Astrocyte (in vitro differentiated cells and primary cell): ENCODE results near the gene TUBB4B. TPM values are rescaled to one million over a fixed set of nuclear protein-coding genes. Genes with fewer than 3 reads are reported as not detected.

Experiments
- DNase-seq: peaks from one replicate; pipeline ENCODE4 v3.0.0-alpha.2; 2010; ENCODE audit warnings: low read depth
- FAIRE-seq: peaks from 2 replicates; lab custom pipeline; 2011; peaks lifted over from hg19 to GRCh38; lab: Jason Lieb, UNC
- H2AFZ ChIP-seq: 2 replicates; pipeline ENCODE4 v1.6.0; 2012; ENCODE audit warnings: low read depth, low read length, inconsistent platforms
- H3K27ac ChIP-seq: 2 replicates; pipeline ENCODE4 v1.5.1; 2011; ENCODE audit warnings: low read depth, low read length, inconsistent platforms
- H3K27me3 ChIP-seq: 2 replicates; pipeline ENCODE4 v1.6.0; 2011; ENCODE audit warnings: low read length, inconsistent platforms; ENCODE audit not compliant: insufficient read depth
- H3K36me3 ChIP-seq: 2 replicates; pipeline ENCODE4 v1.5.1; 2011; ENCODE audit warnings: low read length, inconsistent platforms; ENCODE audit not compliant: insufficient read depth
- H3K4me1 ChIP-seq: 2 replicates; pipeline ENCODE4 v1.5.1; 2011; ENCODE audit warnings: low read length, inconsistent platforms; ENCODE audit not compliant: insufficient read depth
- H3K4me2 ChIP-seq: 2 replicates; pipeline ENCODE4 v1.6.0; 2012; ENCODE audit warnings: low read length, inconsistent platforms
- H3K4me3 ChIP-seq: 2 replicates; pipeline ENCODE4 v1.5.1; 2011; ENCODE audit warnings: low read depth, mild to moderate bottlenecking, low read length, inconsistent platforms; ENCODE audit not compliant: insufficient read depth
- H3K79me2 ChIP-seq: 2 replicates; pipeline ENCODE4 v1.6.0; 2012; ENCODE audit warnings: mild to moderate bottlenecking, low read length, inconsistent platforms; ENCODE audit not compliant: insufficient read depth
- H3K9ac ChIP-seq: 2 replicates; pipeline ENCODE4 v1.6.0; 2012; ENCODE audit warnings: mild to moderate bottlenecking, low read length, inconsistent platforms
- H3K9me3 ChIP-seq: 2 replicates; pipeline ENCODE4 v1.5.1; 2012; ENCODE audit warnings: low read depth, mild to moderate bottlenecking, low read length, inconsistent platforms; ENCODE audit not compliant: insufficient read depth
- H4K20me1 ChIP-seq: 2 replicates; pipeline ENCODE4 v1.6.0; 2012; ENCODE audit warnings: low read length, inconsistent platforms; ENCODE audit not compliant: insufficient read depth
- H3K27ac Mint-ChIP-seq: one replicate; pipeline ENCODE4 v1.8.0; 2021; ENCODE audit warnings: mild to moderate bottlenecking, mixed read lengths; ENCODE audit not compliant: unreplicated experiment
- H3K27me3 Mint-ChIP-seq: one replicate; pipeline ENCODE4 v1.8.0; 2021; ENCODE audit warnings: low read depth, mixed read lengths; ENCODE audit not compliant: unreplicated experiment
- H3K36me3 Mint-ChIP-seq: one replicate; pipeline ENCODE4 v1.8.0; 2021; ENCODE audit warnings: low read depth, mixed read lengths; ENCODE audit not compliant: unreplicated experiment
- H3K4me1 Mint-ChIP-seq: one replicate; pipeline ENCODE4 v1.8.0; 2021; ENCODE audit warnings: low read depth, mixed read lengths; ENCODE audit not compliant: unreplicated experiment
- H3K4me3 Mint-ChIP-seq: one replicate; pipeline ENCODE4 v1.8.0; 2021; ENCODE audit warnings: mild to moderate bottlenecking, moderate library complexity, mixed read lengths; ENCODE audit not compliant: unreplicated experiment
- H3K9me3 Mint-ChIP-seq: one replicate; pipeline ENCODE4 v1.8.0; 2021; ENCODE audit warnings: mild to moderate bottlenecking, mixed read lengths; ENCODE audit not compliant: unreplicated experiment
- EZH2 ChIP-seq: IDR thresholded peaks from 2 replicates; pipeline ENCODE4 v1.6.1; 2012; ENCODE audit warnings: mild to moderate bottlenecking, low read length, inconsistent platforms; ENCODE audit not compliant: insufficient read depth
- total RNA-seq: library from RNA; stranded (reverse); gene quantifications from 2 replicates; pipeline ENCODE4 v1.2.1, GENCODE V29; 2021
- TF ChIP-seq, protein P1 (sequence below): IDR thresholded peaks from 2 replicates; pipeline ENCODE4 v1.5.1; 2011; ENCODE audit warnings: low read depth, mild to moderate bottlenecking, inconsistent platforms, low read length, moderate library complexity; ENCODE audit not compliant: insufficient read depth

TUBB4B gene
- total RNA-seq, 1 donor from 2014 or later = 218 TPM

DNA sequence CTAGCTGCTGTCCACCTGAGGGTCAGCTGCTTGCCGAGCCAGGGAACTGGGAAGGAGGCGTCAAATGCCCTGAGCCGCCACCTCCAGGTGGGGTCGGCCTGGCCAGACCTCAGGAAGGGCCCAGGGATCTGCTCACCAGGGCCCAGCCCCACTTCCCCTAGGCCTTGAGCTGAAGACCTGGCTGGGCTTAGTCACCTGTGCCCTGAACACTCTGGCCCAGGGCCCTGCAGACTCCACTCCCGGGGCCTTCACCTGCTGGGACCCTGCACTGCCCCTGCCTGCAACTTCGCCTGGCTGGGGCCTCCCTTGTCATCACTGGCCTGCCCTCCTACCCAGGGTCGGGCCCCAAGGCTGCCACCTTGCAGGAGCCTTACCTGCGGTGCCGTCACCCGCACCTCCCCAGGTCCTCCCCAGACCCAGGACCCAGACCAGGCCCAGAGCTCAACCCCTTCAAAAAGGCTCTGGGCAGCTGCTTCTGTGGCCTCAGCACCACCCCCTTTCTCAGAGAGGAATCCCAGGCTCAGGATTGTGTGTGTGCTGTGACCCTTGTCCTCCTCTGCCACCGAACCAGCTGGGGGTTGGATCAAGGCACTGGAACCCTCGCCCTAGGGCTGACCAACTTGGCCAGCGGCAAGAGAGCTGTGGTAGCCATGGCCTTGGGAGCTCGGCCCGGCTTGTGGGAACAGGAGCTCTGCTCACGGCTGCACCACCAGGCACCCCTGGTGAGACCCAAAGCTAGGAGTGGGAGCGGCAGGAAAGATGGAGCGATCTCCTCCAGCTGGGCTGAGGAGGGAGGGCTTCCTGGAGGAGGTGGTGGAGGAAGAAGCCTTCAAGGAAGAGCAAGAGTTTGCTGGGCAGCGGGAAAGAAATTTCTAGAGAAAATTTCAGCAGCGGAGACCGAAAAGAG lies 12.9 kb downstream of the TUBB4B start:
- H3K4me1 Mint-ChIP-seq = peaks cover 4% of the 10 kb centered on the region
- Histone ChIP-seq H3K4me2 (peak overlapping the region; percentile 99), H3K79me2 (peaks cover 33% of the 10 kb centered on the region), H3K4me1 (peaks cover 22% of the 10 kb centered on the region), H4K20me1 (peaks cover 18% of the 10 kb centered on the region), H3K9me3 (no peaks in the 10 kb centered on the region), H3K36me3 (peaks cover 1% of the 10 kb centered on the region), H3K27me3 (no peaks in the 10 kb centered on the region), H3K4me3 (peak overlapping the region; percentile 97), H2AFZ (peak overlapping the region; percentile 90), H3K27ac (no peak overlapping the region), H3K9ac (peak overlapping the region; percentile 88)
- H3K27ac Mint-ChIP-seq = peak overlapping the region; percentile 67
- no peak for TF ChIP-seq EZH2
- TF ChIP-seq, protein P1, sequence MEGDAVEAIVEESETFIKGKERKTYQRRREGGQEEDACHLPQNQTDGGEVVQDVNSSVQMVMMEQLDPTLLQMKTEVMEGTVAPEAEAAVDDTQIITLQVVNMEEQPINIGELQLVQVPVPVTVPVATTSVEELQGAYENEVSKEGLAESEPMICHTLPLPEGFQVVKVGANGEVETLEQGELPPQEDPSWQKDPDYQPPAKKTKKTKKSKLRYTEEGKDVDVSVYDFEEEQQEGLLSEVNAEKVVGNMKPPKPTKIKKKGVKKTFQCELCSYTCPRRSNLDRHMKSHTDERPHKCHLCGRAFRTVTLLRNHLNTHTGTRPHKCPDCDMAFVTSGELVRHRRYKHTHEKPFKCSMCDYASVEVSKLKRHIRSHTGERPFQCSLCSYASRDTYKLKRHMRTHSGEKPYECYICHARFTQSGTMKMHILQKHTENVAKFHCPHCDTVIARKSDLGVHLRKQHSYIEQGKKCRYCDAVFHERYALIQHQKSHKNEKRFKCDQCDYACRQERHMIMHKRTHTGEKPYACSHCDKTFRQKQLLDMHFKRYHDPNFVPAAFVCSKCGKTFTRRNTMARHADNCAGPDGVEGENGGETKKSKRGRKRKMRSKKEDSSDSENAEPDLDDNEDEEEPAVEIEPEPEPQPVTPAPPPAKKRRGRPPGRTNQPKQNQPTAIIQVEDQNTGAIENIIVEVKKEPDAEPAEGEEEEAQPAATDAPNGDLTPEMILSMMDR = no peak
- no peaks in the 10 kb centered on the region for H3K9me3 Mint-ChIP-seq
- DNase-seq (no peak), FAIRE-seq (no peak)
- H3K4me3 Mint-ChIP-seq = peak overlapping the region; percentile 90
- H3K27me3 Mint-ChIP-seq = peaks cover 6% of the 10 kb centered on the region
- no peaks in the 10 kb centered on the region for H3K36me3 Mint-ChIP-seq

DNA sequence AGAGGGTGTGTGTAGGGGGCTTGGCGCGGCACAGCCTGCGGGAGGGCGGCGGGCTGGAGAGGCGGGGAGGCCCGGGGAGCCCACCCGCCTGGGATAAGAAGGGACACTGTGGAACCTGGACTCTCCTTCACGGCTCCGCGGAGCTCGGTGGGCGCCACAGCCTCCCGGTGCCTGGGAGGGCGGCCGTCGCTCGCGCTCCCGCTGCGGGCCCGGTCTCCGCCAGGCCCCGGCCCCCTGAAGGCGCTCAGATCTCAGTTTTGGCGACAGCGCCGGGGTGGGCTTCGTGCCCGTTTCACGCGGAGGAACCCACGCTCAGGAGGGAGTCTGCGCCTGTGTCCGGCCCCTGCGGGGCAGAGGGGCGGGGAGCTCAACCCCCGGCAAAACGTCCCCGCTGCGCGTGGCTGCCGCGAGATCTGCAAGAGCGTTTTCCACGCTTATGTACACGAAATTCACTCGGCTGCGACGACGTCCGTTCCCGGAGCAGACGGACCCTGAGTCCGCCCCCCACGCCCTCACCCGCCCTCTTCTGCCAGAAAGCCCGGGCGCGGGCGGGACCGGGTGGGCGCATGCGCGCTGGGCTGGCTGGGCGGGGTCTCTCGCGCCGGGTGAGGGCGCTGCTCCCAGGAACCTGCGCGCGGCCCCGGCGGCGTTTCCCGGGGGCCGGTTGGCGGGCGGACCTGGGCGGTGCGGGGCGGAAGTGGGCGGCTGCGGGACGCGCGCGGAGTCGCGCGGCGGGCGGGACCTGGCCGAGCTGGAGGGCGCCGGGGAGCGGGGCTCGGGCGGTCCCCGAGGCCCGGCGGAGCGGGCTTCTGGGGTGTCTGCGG lies 13.7 kb downstream of the TUBB4B start, which contains the start of gene NELFB:
TSS of gene NELFB (plus strand) at position 704 of the 824 bp plus-strand sequence.
- DNase-seq = peak; percentile 48
- no peaks in the 10 kb centered on the region for H3K9me3 Mint-ChIP-seq

More for the DNA sequence above, 13.7 kb downstream of the TUBB4B start, which contains the start of gene NELFB:
- peak within 1 kb of the TSS; percentile 67 for H3K27ac Mint-ChIP-seq
- H3K4me3 Mint-ChIP-seq = peak within 1 kb of the TSS; percentile 90
- Histone ChIP-seq H3K4me2 (peak within 1 kb of the TSS; percentile 99), H3K4me1 (peaks cover 22% of the 10 kb centered on the region), H3K27ac (peak within 1 kb of the TSS; percentile 50), H3K9ac (peak within 1 kb of the TSS; percentile 88), H3K9me3 (no peaks in the 10 kb centered on the region), H2AFZ (peak within 1 kb of the TSS; percentile 90), H3K4me3 (peak within 1 kb of the TSS; percentile 97), H3K79me2 (peaks cover 37% of the 10 kb centered on the region), H3K36me3 (peaks cover 4% of the 10 kb centered on the region), H4K20me1 (peaks cover 23% of the 10 kb centered on the region), H3K27me3 (no peaks in the 10 kb centered on the region)
- peaks cover 2% of the 10 kb centered on the region for H3K27me3 Mint-ChIP-seq
- peaks cover 4% of the 10 kb centered on the region for H3K4me1 Mint-ChIP-seq
- no peaks in the 10 kb centered on the region for H3K36me3 Mint-ChIP-seq
- TF ChIP-seq, protein P1 = no peak
- TF ChIP-seq EZH2 = no peak
- no peak for FAIRE-seq
